Measurements from ENCODE around the gene RHOT2. TPM values are rescaled to one million over a fixed set of nuclear protein-coding genes. Genes with fewer than 3 reads are reported as not detected.
A peak's percentile ranks its signal among the peaks of the same experiment; 100 is the strongest.

Gene RHOT2
- total RNA-seq, 1 donor from 2014 or later: 34.0 TPM

- peaks cover 34% of the 10 kb centered on the region for H3K27me3 ChIP-seq
- no peak for TF ChIP-seq EZH2phosphoT487 (IDR thresholded peaks at IDR 0.05)
- no peak for TF ChIP-seq EZH2 (IDR thresholded peaks at IDR 0.05)
- no peak for TF ChIP-seq CTCF (IDR thresholded peaks at IDR 0.05)
- peak overlapping the region; percentile 23 for H3K27ac ChIP-seq
- peaks cover 37% of the 10 kb centered on the region for H3K4me1 ChIP-seq
- no peaks in the 10 kb centered on the region for H3K36me3 ChIP-seq
- H4K20me1 ChIP-seq (ENCODE audit: low read depth): peaks cover 43% of the 10 kb centered on the region
- H3K9me3 ChIP-seq (ENCODE audit: low read depth): no peaks in the 10 kb centered on the region
- Mint-ChIP-seq H3K4me1 (peaks cover 42% of the 10 kb centered on the region), H3K27ac (peak overlapping the region; percentile 87), H3K27me3 (ENCODE audit: insufficient read depth, low read depth) (peaks cover 12% of the 10 kb centered on the region), H3K4me3 (peak overlapping the region; percentile 88), H3K9me3 (no peaks in the 10 kb centered on the region), H3K36me3 (peaks cover 2% of the 10 kb centered on the region)
- H3K9ac ChIP-seq: no peak overlapping the region
- peak overlapping the region; percentile 92 for H3K4me2 ChIP-seq
- H3K4me3 ChIP-seq: peak overlapping the region; percentile 95
- no peaks in the 10 kb centered on the region for H3K79me2 ChIP-seq (ENCODE audit: low read depth)
- no peak overlapping the region for H2AFZ ChIP-seq (replicated peaks)
- H3F3A ChIP-seq (ENCODE audit: low read depth): peaks cover 43% of the 10 kb centered on the region
- DNase-seq (ENCODE audit: low spot score): peak; percentile 95
These were observed 48.3 kb downstream of the RHOT2 start for GRCh38 chr16:716200-716568.

DNA sequence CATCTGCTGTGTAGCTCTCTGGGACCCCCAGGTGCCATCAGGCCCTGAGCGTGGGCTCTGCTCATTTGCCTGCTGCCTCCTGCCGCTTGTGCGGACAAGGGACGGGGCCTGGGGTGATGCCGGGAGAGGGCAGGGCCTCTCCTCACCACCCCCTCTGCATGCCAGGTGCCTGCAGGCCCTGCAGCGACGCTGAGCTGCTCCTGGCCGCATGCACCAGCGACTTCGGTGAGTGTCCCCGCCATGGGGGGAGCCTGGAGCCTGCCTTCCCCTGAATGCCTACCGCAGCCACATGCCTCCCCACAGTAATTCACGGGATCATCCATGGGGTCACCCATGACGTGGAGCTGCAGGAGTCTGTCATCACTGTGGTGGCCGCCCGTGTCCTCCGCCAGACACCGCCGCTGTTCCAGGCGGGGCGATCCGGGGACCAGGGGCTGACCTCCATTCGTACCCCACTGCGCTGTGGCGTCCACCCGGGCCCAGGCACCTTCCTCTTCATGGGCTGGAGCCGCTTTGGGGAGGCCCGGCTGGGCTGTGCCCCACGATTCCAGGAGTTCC lies 48.9 kb downstream of the RHOT2 start:
- TF ChIP-seq EZH2 (IDR thresholded peaks at IDR 0.05) (no peak), CTCF (IDR thresholded peaks at IDR 0.05) (no peak), EZH2phosphoT487 (IDR thresholded peaks at IDR 0.05) (no peak)
- H2AFZ ChIP-seq (replicated peaks): no peak overlapping the region
- H3F3A ChIP-seq (ENCODE audit: low read depth): peaks cover 46% of the 10 kb centered on the region
- peak overlapping the region; percentile 92 for H3K4me2 ChIP-seq
- H3K36me3 Mint-ChIP-seq: peaks cover 2% of the 10 kb centered on the region
- H3K27me3 Mint-ChIP-seq (ENCODE audit: insufficient read depth, low read depth): peaks cover 12% of the 10 kb centered on the region
- no peaks in the 10 kb centered on the region for H3K9me3 Mint-ChIP-seq
- no peaks in the 10 kb centered on the region for H3K79me2 ChIP-seq (ENCODE audit: low read depth)
- H3K4me3 ChIP-seq: peak overlapping the region; percentile 95
- H3K27me3 ChIP-seq: peaks cover 29% of the 10 kb centered on the region
- H3K9ac ChIP-seq: no peak overlapping the region
- H3K27ac Mint-ChIP-seq: no peak overlapping the region
- no peaks in the 10 kb centered on the region for H3K36me3 ChIP-seq
- peaks cover 49% of the 10 kb centered on the region for H4K20me1 ChIP-seq (ENCODE audit: low read depth)
- H3K27ac ChIP-seq: no peak overlapping the region
- H3K9me3 ChIP-seq (ENCODE audit: low read depth): no peaks in the 10 kb centered on the region
- peak overlapping the region; percentile 88 for H3K4me3 Mint-ChIP-seq
- H3K4me1 Mint-ChIP-seq: peaks cover 40% of the 10 kb centered on the region
- peaks cover 37% of the 10 kb centered on the region for H3K4me1 ChIP-seq
- no peak for DNase-seq (ENCODE audit: low spot score)

DNA sequence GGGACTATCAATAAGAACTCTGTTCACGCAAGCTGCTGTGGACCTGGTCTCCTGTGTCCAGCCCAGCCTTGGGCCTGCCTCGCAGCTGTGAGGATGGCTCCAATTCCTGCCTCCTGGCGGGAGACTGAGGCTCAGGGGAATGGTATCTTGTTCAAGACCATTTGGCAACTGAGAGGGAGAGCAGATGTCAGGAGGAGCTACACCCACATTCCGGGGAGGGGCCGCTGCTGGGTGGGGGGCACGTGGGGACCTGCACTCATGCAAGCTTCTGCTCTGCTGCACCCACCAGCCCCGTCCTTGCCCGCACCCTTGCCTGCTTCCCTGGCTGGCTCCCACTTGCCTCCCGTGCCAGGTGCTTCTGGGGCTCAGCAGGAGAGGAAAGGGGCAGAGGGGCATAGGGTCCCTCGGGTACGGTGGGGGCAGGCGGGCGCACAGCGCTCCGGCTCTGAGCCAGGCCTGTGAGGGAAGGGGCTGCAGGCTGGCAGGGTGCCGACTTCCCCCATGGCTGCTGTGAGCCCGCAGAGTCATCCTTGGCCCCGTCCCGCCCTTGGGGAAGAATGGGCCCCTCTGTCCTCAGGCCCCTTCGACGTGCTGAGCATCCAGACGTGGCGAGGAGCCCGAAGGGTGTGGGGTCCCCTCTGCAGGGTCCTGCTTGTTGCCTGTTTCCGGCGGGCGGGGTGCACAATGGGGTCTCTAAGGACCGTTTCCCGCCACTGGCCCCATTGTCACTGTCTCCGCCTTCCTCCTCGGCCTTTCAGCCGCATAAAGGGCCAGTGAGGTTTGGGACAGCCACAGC lies 49.7 kb downstream of the RHOT2 start:
- H3K4me1 ChIP-seq: peaks cover 37% of the 10 kb centered on the region
- DNase-seq (ENCODE audit: low spot score): peak; percentile 39
- H3K9me3 ChIP-seq (ENCODE audit: low read depth): no peaks in the 10 kb centered on the region
- Mint-ChIP-seq H3K9me3 (no peaks in the 10 kb centered on the region), H3K27ac (no peak overlapping the region), H3K4me1 (peaks cover 38% of the 10 kb centered on the region), H3K36me3 (peaks cover 2% of the 10 kb centered on the region), H3K27me3 (ENCODE audit: insufficient read depth, low read depth) (peaks cover 12% of the 10 kb centered on the region), H3K4me3 (peak overlapping the region; percentile 30)
- H3F3A ChIP-seq (ENCODE audit: low read depth): peaks cover 38% of the 10 kb centered on the region
- H3K27me3 ChIP-seq: peaks cover 21% of the 10 kb centered on the region
- H3K36me3 ChIP-seq: no peaks in the 10 kb centered on the region
- H3K27ac ChIP-seq: no peak overlapping the region
- no peak for TF ChIP-seq EZH2 (IDR thresholded peaks at IDR 0.05)
- TF ChIP-seq EZH2phosphoT487 (IDR thresholded peaks at IDR 0.05): no peak
- no peak for TF ChIP-seq CTCF (IDR thresholded peaks at IDR 0.05)
- H4K20me1 ChIP-seq (ENCODE audit: low read depth): peaks cover 57% of the 10 kb centered on the region
- no peak overlapping the region for H2AFZ ChIP-seq (replicated peaks)
- no peak overlapping the region for H3K4me2 ChIP-seq
- H3K4me3 ChIP-seq: no peak overlapping the region
- no peak overlapping the region for H3K9ac ChIP-seq
- H3K79me2 ChIP-seq (ENCODE audit: low read depth): no peaks in the 10 kb centered on the region

Measured in neural progenitor cell (in vitro differentiated cells).